Hepatocyte (in vitro differentiated cells): ENCODE measurements around the gene HKDC1. TPM values are rescaled to one million over a fixed set of nuclear protein-coding genes. Genes with fewer than 3 reads are reported as not detected.

Experiments used
- DNase-seq: peaks from one replicate; pipeline ENCODE4 v3.0.0-alpha.2; 2016; ENCODE audit warnings: low spot score
- H2AFZ ChIP-seq: fragments of 200-600 bp; sonication (generic); 2 replicates; pipeline ENCODE4 v1.6.0; 2016; ENCODE audit warnings: antibody characterized with exemption, mild to moderate bottlenecking
- H3K27ac ChIP-seq: fragments of 200-600 bp; sonication (generic); 2 replicates; pipeline ENCODE4 v1.5.1; 2016; ENCODE audit warnings: mild to moderate bottlenecking
- H3K27me3 ChIP-seq: fragments of 200-600 bp; sonication (generic); 2 replicates; pipeline ENCODE4 v1.6.1; 2016
- H3K36me3 ChIP-seq: fragments of 200-600 bp; sonication (generic); replicated peaks from 2 replicates; pipeline ENCODE4 v1.5.1; 2016; ENCODE audit warnings: low read depth; ENCODE audit not compliant: insufficient read depth
- H3K4me1 ChIP-seq: fragments of 200-600 bp; sonication (generic); 2 replicates; pipeline ENCODE4 v1.5.1; 2016; ENCODE audit warnings: mild to moderate bottlenecking, moderate library complexity; ENCODE audit not compliant: insufficient read depth
- H3K4me2 ChIP-seq: fragments of 200-600 bp; sonication (generic); 2 replicates; pipeline ENCODE4 v1.6.0; 2016
- H3K4me3 ChIP-seq: fragments of 200-600 bp; sonication (generic); 2 replicates; pipeline ENCODE4 v1.5.1; 2016; ENCODE audit warnings: mild to moderate bottlenecking
- H3K79me2 ChIP-seq: fragments of 200-600 bp; sonication (generic); 2 replicates; pipeline ENCODE4 v1.6.0; 2017; ENCODE audit warnings: mild to moderate bottlenecking
- H3K9me2 ChIP-seq: fragments of 200-600 bp; sonication (generic); replicated peaks from 2 replicates; pipeline ENCODE4 v1.6.0; 2017; ENCODE audit warnings: mild to moderate bottlenecking; ENCODE audit not compliant: insufficient read depth
- H3K9me3 ChIP-seq: fragments of 200-600 bp; sonication (generic); 2 replicates; pipeline ENCODE4 v1.5.1; 2016; ENCODE audit warnings: low read depth, mild to moderate bottlenecking
- H4K20me1 ChIP-seq: fragments of 200-600 bp; sonication (generic); 2 replicates; pipeline ENCODE4 v1.6.0; 2016; ENCODE audit warnings: mild to moderate bottlenecking; ENCODE audit not compliant: insufficient read depth, poor library complexity, severe bottlenecking
- CTCF ChIP-seq: fragments of 200-600 bp; sonication (generic); IDR thresholded peaks from 2 replicates; pipeline ENCODE4 v1.5.1; 2016; ENCODE audit warnings: antibody characterized with exemption, mild to moderate bottlenecking; ENCODE audit not compliant: poor library complexity
- EZH2 ChIP-seq: fragments of 200-600 bp; sonication (generic); IDR thresholded peaks from 2 replicates; pipeline ENCODE4 v1.6.1; 2016; ENCODE audit warnings: antibody characterized with exemption, mild to moderate bottlenecking, borderline replicate concordance
- EZH2phosphoT487 ChIP-seq: fragments of 200-600 bp; sonication (generic); IDR thresholded peaks from one replicate; pipeline ENCODE4 v1.6.1; 2018; ENCODE audit warnings: antibody characterized with exemption, mild to moderate bottlenecking, low read depth, moderate library complexity; ENCODE audit not compliant: unreplicated experiment, severe bottlenecking
- WGBS: methylation state at CpG from one replicate; pipeline ENCODE4 v1.1.6; 2016; ENCODE audit warnings: low lambda C conversion rate; ENCODE audit errors: missing lambda C conversion rate; 5-methylcytosine and 5-hydroxymethylcytosine counted together
- polyA plus RNA-seq: library from polyadenylated mRNA; unstranded; fragments of >200 nt; fragmentation: Nextera tagmentation; extraction: Ambion mirVana; gene quantifications from 2 replicates; pipeline ENCODE4 v1.2.1, GENCODE V29; 2016
- total RNA-seq: library from RNA; depleted of rRNA; stranded (reverse); fragments of >200 nt; gene quantifications from 2 replicates; pipeline ENCODE4 v1.2.3, GENCODE V29; 2014

HKDC1 gene
- total and polyA plus RNA-seq, 2 experiments from 2014 or later, result 23.6 to 27.9 TPM

- no peaks in the 10 kb centered on the region for H3K9me2 ChIP-seq
- 75% methylated on average over 10 of the region's 10 CpGs for WGBS
- TF ChIP-seq CTCF (no peak), EZH2 (no peak), EZH2phosphoT487 (no peak)
- H2AFZ ChIP-seq, result no peak overlapping the region
- H3K4me3 ChIP-seq, result no peak overlapping the region
- H3K36me3 ChIP-seq, result no peaks in the 10 kb centered on the region
- H3K9me3 ChIP-seq, result no peaks in the 10 kb centered on the region
- H4K20me1 ChIP-seq, result no peaks in the 10 kb centered on the region
- H3K79me2 ChIP-seq, result peaks cover 7% of the 10 kb centered on the region
- H3K27me3 ChIP-seq, result no peaks in the 10 kb centered on the region
- no peak for DNase-seq
- peak overlapping the region; percentile 88 for H3K27ac ChIP-seq
- H3K4me2 ChIP-seq, result no peak overlapping the region
- H3K4me1 ChIP-seq, result peaks cover 6% of the 10 kb centered on the region
These were observed 5.5 kb downstream of the HKDC1 start for GRCh38 chr10:69225681-69226080.

- TF ChIP-seq CTCF (no peak), EZH2phosphoT487 (no peak), EZH2 (no peak)
- H3K36me3 ChIP-seq, result no peaks in the 10 kb centered on the region
- DNase-seq, result no peak
- H3K4me1 ChIP-seq, result peaks cover 6% of the 10 kb centered on the region
- no peaks in the 10 kb centered on the region for H4K20me1 ChIP-seq
- no peak overlapping the region for H2AFZ ChIP-seq
- no peak overlapping the region for H3K27ac ChIP-seq
- WGBS, result 90% methylated on average over 14 of the region's 14 CpGs
- H3K9me3 ChIP-seq, result no peaks in the 10 kb centered on the region
- H3K79me2 ChIP-seq, result no peaks in the 10 kb centered on the region
- no peak overlapping the region for H3K4me2 ChIP-seq
- no peak overlapping the region for H3K4me3 ChIP-seq
- no peaks in the 10 kb centered on the region for H3K9me2 ChIP-seq
- no peaks in the 10 kb centered on the region for H3K27me3 ChIP-seq
These were observed 6.9 kb downstream of the HKDC1 start for GRCh38 chr10:69226919-69227450.

GRCh38 chr10:69228151-69228550 lies 8.0 kb downstream of the HKDC1 start:
- Histone ChIP-seq H3K9me3 (no peaks in the 10 kb centered on the region), H3K4me3 (no peak overlapping the region), H3K36me3 (no peaks in the 10 kb centered on the region), H3K9me2 (no peaks in the 10 kb centered on the region), H4K20me1 (no peaks in the 10 kb centered on the region), H3K27me3 (no peaks in the 10 kb centered on the region), H3K27ac (peak overlapping the region; percentile 93), H2AFZ (no peak overlapping the region), H3K79me2 (no peaks in the 10 kb centered on the region), H3K4me2 (no peak overlapping the region), H3K4me1 (peaks cover 6% of the 10 kb centered on the region)
- DNase-seq, result no peak
- TF ChIP-seq EZH2 (no peak), EZH2phosphoT487 (no peak)
- 77% methylated on average over 2 of the region's 2 CpGs for WGBS

- Histone ChIP-seq H3K9me2 (no peaks in the 10 kb centered on the region), H3K4me2 (peak overlapping the region; percentile 45), H4K20me1 (no peaks in the 10 kb centered on the region), H3K4me3 (no peak overlapping the region), H3K27me3 (no peaks in the 10 kb centered on the region), H2AFZ (no peak overlapping the region), H3K4me1 (peaks cover 6% of the 10 kb centered on the region), H3K36me3 (no peaks in the 10 kb centered on the region), H3K79me2 (no peaks in the 10 kb centered on the region), H3K27ac (peak overlapping the region; percentile 93), H3K9me3 (no peaks in the 10 kb centered on the region)
- TF ChIP-seq CTCF (no peak), EZH2phosphoT487 (no peak), EZH2 (no peak)
- 75% methylated on average over 8 of the region's 8 CpGs for WGBS
- no peak for DNase-seq
These were observed 9.4 kb downstream of the HKDC1 start for GRCh38 chr10:69229616-69229916.
